ENCODE measurements around the gene RGS6.

Gene RGS6

GRCh38 chr14:72599579-72600470, 667.6 kb downstream of the RGS6 start:
- DNase-seq, result no peak

- DNase-seq, result no peak
These were observed 668.5 kb downstream of the RGS6 start for GRCh38 chr14:72600551-72601330.

- no peak for DNase-seq
These were observed 671.4 kb downstream of the RGS6 start for GRCh38 chr14:72603639-72604038.

GRCh38 chr14:72604133-72604532, 671.9 kb downstream of the RGS6 start:
- no peak for DNase-seq

GRCh38 chr14:72605096-72605920, 673.1 kb downstream of the RGS6 start:
- no peak for DNase-seq

- no peak for DNase-seq
These were observed 673.6 kb downstream of the RGS6 start for GRCh38 chr14:72605921-72606220.

- DNase-seq, result no peak
These were observed 674.6 kb downstream of the RGS6 start for GRCh38 chr14:72606879-72607278.

GRCh38 chr14:72607386-72608130, 675.3 kb downstream of the RGS6 start:
- DNase-seq, result no peak

- DNase-seq, result no peak
These were observed 676.4 kb downstream of the RGS6 start for GRCh38 chr14:72608391-72609204.

- DNase-seq, result no peak
These were observed 677.1 kb downstream of the RGS6 start for GRCh38 chr14:72609205-72609916.

- DNase-seq, result no peak
These were observed 678.0 kb downstream of the RGS6 start for GRCh38 chr14:72610096-72610830.

- no peak for DNase-seq
These were observed 678.6 kb downstream of the RGS6 start for GRCh38 chr14:72610831-72611200.

GRCh38 chr14:72611506-72611905, 679.3 kb downstream of the RGS6 start:
- DNase-seq, result no peak

GRCh38 chr14:72612041-72612440, 679.8 kb downstream of the RGS6 start:
- DNase-seq, result no peak

- DNase-seq, result no peak
These were observed 681.2 kb downstream of the RGS6 start for GRCh38 chr14:72613231-72613974.

GRCh38 chr14:72613975-72614319, 681.7 kb downstream of the RGS6 start:
- DNase-seq, result no peak

- DNase-seq, result no peak
These were observed 682.1 kb downstream of the RGS6 start for GRCh38 chr14:72614365-72614764.

GRCh38 chr14:72614891-72615415, 682.7 kb downstream of the RGS6 start:
- DNase-seq, result no peak

GRCh38 chr14:72615451-72616121, 683.4 kb downstream of the RGS6 start:
- no peak for DNase-seq
